Sigmoid colon (tissue), 3 donors: ENCODE data around the gene NRXN3.

Experiments used
- POLR2A ChIP-seq, 2 donors: fragments of 450-650 bp; IDR thresholded peaks; one replicate each; pipeline ENCODE4 v1.6.1; 2016; ENCODE audit warnings: antibody characterized with exemption in 2 of 2, mild to moderate bottlenecking in 2 of 2, moderate library complexity in 2 of 2
- TF ChIP-seq, protein P1 (sequence below), 4 experiments: fragments of 450-650 bp in 3 of 4; fragments of 200-600 bp in 1 of 4; IDR thresholded peaks; one replicate each; pipeline ENCODE4 v1.5.1; 2016 to 2019; ENCODE audit warnings: antibody characterized with exemption in 4 of 4, mild to moderate bottlenecking in 3 of 4, moderate library complexity in 2 of 4

DNA sequence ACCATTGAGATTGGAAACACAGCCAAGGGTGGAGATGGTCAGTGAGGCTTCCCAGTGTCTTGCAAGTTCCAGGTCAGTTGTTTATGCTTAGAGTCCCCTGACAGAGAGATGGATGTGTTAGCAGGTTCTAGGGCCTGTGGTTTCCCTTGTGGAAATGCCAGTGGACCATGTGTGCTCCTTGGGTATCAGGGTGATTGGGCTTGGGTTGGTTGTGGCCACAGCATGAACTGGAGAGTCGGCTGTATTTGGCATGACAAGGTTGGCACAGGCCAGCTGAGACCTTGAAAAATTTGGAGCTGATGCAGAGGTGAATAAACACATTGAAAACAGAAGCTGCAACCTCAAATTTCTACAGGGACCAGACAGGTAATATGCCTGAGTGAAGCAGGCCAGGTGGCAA lies 1373.2 kb downstream of the NRXN3 start:
- TF ChIP-seq, protein P1, sequence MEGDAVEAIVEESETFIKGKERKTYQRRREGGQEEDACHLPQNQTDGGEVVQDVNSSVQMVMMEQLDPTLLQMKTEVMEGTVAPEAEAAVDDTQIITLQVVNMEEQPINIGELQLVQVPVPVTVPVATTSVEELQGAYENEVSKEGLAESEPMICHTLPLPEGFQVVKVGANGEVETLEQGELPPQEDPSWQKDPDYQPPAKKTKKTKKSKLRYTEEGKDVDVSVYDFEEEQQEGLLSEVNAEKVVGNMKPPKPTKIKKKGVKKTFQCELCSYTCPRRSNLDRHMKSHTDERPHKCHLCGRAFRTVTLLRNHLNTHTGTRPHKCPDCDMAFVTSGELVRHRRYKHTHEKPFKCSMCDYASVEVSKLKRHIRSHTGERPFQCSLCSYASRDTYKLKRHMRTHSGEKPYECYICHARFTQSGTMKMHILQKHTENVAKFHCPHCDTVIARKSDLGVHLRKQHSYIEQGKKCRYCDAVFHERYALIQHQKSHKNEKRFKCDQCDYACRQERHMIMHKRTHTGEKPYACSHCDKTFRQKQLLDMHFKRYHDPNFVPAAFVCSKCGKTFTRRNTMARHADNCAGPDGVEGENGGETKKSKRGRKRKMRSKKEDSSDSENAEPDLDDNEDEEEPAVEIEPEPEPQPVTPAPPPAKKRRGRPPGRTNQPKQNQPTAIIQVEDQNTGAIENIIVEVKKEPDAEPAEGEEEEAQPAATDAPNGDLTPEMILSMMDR (IDR thresholded peaks at IDR 0.05): no peak
- TF ChIP-seq POLR2A (IDR thresholded peaks at IDR 0.05): no peak
